HG02623 (cell line): Measurements from ENCODE around the gene TMEM223.
"Not testable (repeated sequence)": the region's sequence is repeated elsewhere in the genome, so short reads cannot be mapped to it uniquely, and the experiment has no call there.

Experiments
- ATAC-seq: cut with Tn5 transposase; IDR thresholded peaks from one replicate; pipeline ENCODE4 v1.9.1; 2021; ENCODE audit warnings: moderate library complexity; ENCODE audit not compliant: unreplicated experiment

Gene TMEM223, protein sequence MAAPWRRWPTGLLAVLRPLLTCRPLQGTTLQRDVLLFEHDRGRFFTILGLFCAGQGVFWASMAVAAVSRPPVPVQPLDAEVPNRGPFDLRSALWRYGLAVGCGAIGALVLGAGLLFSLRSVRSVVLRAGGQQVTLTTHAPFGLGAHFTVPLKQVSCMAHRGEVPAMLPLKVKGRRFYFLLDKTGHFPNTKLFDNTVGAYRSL

DNA sequence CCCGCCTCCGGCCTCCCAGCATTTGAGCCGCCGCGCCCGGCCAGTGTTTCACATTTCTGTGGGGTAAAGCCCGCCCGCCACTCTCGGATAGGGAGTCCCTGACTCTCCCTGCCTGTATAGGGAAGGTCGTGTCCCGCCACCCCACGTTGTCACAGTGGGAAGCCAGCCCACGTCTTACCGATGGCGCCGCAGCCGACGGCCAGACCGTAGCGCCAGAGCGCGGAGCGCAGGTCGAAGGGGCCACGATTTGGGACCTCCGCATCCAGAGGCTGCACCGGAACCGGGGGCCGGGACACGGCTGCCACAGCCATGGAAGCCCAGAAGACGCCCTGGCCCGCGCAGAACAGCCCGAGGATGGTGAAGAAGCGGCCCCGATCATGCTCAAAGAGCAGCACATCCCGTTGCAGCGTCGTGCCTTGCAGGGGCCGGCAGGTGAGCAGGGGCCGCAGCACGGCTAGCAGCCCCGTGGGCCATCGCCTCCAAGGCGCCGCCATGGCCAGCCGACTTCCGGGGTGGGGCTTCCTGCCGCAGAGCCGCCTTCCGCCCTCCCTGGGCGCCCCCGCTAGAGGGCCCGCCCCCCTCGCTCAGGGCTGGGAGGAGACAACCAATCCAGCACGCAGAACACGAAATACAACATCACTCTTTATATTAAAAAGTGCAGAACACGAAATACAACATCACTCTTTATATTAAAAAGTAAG lies at the start of gene TMEM223:
Gene TMEM223, minus strand, starts transcription at position 506 of the 701 bp plus-strand sequence. Its CDS starts 12 bp downstream, at position 494.
- peak; percentile 59 for ATAC-seq

- not testable (repeated sequence) for ATAC-seq
Observed at GRCh38 chr11:62840721-62841360, 49.0 kb upstream of the TMEM223 start.

GRCh38 chr11:62839050-62839945 lies 47.5 kb upstream of the TMEM223 start, which contains the start of gene WDR74:
Gene WDR74 (minus strand): TSS chr11:62839590. CDS start chr11:62839570, 20 bp downstream.
- ATAC-seq = peak; percentile 45

DNA sequence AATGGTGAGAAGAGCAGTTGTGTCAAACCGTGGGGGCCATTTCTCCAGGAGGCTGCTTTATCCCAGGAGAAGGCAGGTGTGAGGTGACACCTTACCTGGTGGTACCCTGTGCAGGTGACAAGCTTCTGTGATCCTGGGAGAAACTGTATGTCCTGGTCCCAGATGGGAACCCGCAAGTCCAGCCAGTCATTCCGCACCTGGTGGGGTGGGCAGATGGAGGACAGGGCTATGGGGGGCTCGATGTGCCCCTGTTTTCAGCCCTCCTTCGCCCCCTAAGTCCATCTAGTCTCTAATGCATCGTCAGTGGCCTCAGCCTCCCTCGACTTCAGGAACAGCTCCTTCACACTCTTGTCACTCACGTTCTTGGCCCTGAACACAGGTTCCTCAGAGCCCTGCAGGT lies 43.5 kb upstream of the TMEM223 start:
- ATAC-seq = no peak

GRCh38 chr11:62832336-62833234 lies 40.8 kb upstream of the TMEM223 start, which contains the start of gene TEX54:
Gene TEX54 (minus strand): TSS chr11:62832841.
- peak; percentile 7 for ATAC-seq

GRCh38 chr11:62831520-62832335 lies 39.9 kb upstream of the TMEM223 start, which contains the start of gene STX5:
Gene STX5 (minus strand): TSS chr11:62832051. CDS start chr11:62831243, 808 bp downstream.
- ATAC-seq = peak; percentile 72

DNA sequence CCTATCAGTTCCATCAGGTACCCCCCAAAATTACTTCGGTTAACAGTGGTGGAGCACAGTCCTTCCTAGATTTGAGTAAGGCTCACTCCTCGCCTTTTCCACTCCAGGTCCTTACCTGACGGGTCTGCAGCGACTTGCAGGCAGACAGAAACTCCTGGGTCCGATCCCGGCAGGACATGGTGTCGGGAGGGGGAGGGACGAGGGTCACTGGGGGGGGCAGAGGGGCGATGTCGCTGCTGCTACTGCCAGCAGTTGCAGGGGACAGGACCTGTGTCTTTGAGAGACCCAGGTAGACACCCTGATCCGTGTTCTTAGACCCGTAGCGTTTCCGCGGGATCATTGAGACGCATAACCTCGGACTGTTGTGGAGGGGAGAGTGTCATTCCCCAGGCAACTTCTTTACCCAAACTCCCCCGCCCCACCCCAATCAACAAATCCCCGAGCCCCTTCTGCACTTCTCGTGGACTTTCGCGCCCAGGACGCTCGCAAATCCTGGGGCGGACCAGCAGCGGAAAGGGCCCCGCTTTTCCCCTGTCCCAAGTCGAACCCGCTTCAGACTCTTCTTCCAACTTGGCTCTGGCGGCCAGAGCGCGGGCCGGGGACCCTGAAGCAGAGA lies 39.2 kb upstream of the TMEM223 start:
- ATAC-seq = no peak

GRCh38 chr11:62828130-62828529 lies 36.3 kb upstream of the TMEM223 start:
- not testable (repeated sequence) for ATAC-seq

DNA sequence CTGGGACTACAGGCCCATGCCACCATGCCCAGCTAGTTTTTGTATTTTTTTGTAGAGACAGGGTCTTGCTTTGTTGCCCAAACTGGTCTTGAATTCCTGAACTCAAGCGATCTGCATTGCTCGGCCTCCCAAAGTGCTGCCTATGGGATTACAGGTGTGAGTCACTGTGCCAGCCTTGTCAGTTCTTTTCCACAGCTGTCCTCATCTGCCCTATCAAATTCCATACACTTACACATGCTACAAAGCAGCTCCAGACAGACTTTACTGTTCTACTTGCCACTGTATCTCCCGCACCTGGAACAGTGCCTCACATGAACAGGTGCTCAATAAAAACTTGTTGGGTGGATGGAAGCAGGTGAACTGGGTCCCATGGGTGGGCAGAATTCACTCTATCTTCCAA lies 31.9 kb upstream of the TMEM223 start:
- ATAC-seq = no peak

DNA sequence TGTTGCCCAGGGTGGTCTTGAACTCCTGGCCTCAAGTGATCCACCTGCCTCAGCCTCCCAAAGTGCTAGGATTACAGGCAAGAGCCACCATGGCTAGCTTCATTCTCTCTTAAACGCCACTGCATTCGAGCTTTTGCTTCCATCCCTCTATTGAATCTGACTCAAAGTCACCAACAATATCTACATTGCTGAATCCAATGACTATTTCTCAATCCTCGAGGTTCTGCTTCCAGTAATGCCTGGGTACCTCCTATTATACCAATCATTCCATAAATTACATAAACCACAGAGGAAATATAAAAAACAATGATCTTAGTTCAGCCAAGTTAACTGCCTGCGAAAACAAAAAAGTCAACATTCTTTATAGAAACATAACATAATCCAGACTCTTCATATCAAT lies 25.3 kb upstream of the TMEM223 start:
- no peak for ATAC-seq

DNA sequence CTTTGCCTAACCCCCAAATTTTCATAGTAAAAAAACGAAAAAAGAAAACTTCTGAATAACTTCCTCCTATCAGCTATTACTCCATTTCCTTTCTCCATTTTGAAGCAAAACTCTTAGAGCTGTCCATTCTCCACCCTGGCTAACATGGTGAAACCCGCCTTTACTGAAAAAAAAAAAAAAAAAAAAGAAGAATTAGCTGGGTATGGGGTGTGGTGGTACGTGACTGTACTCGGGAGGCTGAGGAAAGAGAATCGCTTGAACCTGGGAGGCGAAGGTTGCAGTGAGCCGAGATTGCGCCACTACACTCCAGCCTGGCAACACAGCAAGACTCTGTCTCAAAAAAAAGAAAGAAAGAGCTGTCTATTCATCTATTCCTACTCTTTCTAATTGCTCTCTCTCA lies 24.8 kb upstream of the TMEM223 start:
- no peak for ATAC-seq

DNA sequence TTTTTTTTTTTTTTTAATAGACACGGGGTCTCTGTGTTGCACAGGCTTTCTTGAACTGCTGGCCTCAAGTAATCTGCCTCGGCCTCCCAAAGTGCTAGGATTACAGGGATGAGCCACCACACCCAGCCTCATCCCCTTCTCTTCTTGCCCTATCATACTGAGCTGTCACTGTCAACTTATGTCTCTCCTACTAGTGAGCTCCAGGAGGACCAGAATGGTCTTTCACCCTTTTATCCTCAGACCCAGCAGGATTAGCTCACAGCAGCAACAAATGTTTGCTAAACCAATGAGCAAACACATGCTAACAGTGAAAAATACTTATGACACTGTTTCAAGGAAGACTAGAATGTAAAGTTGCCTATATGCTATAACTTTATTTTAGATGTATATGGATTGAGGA lies 19.9 kb upstream of the TMEM223 start:
- ATAC-seq = no peak

DNA sequence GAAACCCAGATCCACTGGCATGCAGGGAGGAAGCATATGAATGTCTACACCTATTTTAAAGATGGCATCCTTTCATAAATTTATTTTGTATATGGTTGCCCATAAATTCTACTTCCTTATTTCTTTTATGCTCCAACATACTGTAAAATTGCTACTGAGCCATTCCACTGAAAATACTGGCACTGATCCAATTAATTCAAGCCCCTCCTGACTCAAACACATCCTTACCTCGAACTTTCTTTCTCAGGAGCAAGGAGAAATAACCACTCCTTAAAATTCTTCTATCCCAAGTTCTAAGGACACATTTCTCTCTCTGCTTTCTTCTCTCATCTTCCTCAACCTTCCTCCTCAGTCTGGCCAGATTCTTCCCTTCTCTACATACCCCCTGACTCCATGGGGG lies 18.9 kb upstream of the TMEM223 start:
- ATAC-seq = no peak

GRCh38 chr11:62806611-62807121 lies 14.9 kb upstream of the TMEM223 start:
- no peak for ATAC-seq

- no peak for ATAC-seq
Observed at GRCh38 chr11:62805961-62806441, 14.2 kb upstream of the TMEM223 start.

DNA sequence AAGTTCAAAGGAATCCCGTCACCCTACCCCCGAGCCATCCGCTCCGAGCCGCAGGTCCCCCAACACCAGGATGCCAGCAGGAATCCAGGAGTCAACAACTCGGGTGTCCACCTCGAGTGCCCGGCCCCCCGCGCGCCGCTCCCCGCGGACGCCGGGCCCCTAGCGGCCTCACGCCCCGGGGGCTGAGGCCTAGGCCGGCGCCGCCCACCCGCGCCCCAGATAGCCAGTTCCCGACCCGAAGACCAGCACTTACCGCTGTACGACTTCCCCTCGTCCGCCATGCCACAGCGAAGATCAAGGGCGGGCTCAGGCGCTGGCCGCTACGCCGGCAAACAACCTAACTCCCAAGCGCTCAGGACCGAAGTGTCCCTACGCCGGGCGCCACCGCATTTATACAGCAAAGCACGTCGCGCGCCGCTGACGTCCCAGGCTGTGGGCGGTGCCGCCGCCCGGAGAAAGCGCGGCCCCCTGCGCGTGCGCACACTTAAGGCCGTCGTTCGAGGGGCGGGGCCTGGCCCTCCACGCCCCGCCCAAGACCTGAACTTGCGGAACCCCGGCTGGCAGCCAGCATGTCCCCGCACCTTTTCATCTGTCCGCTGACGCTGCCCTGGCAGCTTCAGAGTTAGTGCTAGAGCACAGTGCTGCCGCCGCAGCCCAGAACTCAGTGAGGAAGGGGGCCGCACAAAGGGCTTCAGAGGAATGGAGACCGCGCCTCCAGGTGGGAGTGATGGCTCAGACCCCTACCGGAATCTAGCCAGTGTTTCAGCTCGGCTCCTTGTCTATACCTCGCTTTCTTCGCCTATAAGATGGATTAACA lies 13.5 kb upstream of the TMEM223 start, which contains the start of gene NXF1:
Gene NXF1, minus strand, starts transcription at position 365 of the 817 bp plus-strand sequence. Its CDS starts 84 bp downstream, at position 281.
- peak; percentile 86 for ATAC-seq
